Left ventricle myocardium superior (tissue), 1 donor: Measurements from ENCODE around the gene SYNE1. TPM values are rescaled to one million over a fixed set of nuclear protein-coding genes. Genes with fewer than 3 reads are reported as not detected.

ENCODE experiments used
- ATAC-seq: fragments of 200-7000 bp; cut with Tn5 transposase; one replicate; pipeline ENCODE4 v1.9.1; 2020; ENCODE audit warnings: mild to moderate bottlenecking, moderate library complexity
- DNase-seq: peaks from one replicate; pipeline ENCODE4 v3.0.0-alpha.2; 2020
- intact Hi-C: fragments of 100-400 bp; cut with micrococcal nuclease; formaldehyde crosslinking; loops from one replicate; pipeline ENCODE4 v1.11.0; 2022
- total RNA-seq: library from RNA; stranded (reverse); fragmentation: NEBNext Ultra II Directional; extraction: Animal tissue kit (Norgen Biotek cat#: 25700); gene quantifications from one replicate; pipeline ENCODE4 v1.2.1, GENCODE V29; 2021
- donor health status: DM: no; HTN: yes; CAD: no; lungs with severe emphysema.

The SYNE1 gene
- total RNA-seq, 1 donor from 2014 or later, result 80.8 TPM

DNA sequence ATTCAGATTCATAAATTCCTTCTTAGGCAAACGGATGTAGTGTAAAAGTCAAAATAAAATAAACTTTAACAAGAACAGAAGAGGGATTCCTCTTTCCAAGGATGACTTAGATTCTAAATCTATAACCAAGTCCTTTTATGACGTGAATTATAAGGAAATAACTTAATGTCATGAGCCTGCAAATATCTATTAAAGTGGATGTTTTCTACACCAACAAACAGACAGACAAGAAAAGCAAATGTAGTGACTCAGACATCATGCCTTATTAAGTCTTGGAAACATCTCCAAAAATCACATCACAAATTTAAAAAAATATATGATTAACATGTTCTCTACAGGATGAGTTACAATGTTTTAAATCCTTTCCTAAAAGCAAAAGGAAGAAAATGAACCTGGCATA is 432.6 kb downstream of the SYNE1 start:
- no peak for DNase-seq
- ATAC-seq, result no peak
- intact Hi-C loops, result loop anchor here (10.0 kb wide), 1 partner anchor 50 kb away; no protein-coding TSS in a partner anchor

DNA sequence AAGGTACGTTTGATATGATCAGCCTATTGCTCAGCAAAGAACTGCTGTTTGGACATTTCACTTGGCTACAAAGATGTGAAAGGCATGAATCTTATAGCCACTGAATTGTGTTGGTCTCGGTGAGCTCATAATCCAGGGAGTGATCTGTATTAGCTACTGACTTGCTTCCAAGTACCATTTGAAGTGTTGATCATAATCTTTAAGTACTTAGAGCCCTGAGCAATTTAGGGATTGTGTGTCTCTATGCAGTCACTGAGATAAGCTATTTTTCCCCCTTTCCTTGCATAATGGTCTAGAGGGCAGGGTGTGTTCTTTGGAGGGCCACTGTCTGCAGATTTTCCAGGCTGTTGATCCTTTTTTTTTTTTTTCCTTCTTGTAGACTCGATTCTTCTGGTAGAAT is 436.0 kb downstream of the SYNE1 start:
- no peak for ATAC-seq
- DNase-seq, result no peak
- intact Hi-C loops, result loop anchor here (10.0 kb wide), 1 partner anchor 46 kb away; no protein-coding TSS in a partner anchor

- no peak for ATAC-seq
- intact Hi-C loops, result no loop called here
- DNase-seq, result no peak
These were observed 441.3 kb downstream of the SYNE1 start for GRCh38 chr6:152195896-152196295.

GRCh38 chr6:152189736-152190135 is 447.4 kb downstream of the SYNE1 start:
- intact Hi-C loops, result no loop called here
- no peak for DNase-seq
- ATAC-seq, result no peak

- intact Hi-C loops, result no loop called here
- no peak for DNase-seq
- no peak for ATAC-seq
These were observed 449.2 kb downstream of the SYNE1 start for GRCh38 chr6:152188011-152188410.

DNA sequence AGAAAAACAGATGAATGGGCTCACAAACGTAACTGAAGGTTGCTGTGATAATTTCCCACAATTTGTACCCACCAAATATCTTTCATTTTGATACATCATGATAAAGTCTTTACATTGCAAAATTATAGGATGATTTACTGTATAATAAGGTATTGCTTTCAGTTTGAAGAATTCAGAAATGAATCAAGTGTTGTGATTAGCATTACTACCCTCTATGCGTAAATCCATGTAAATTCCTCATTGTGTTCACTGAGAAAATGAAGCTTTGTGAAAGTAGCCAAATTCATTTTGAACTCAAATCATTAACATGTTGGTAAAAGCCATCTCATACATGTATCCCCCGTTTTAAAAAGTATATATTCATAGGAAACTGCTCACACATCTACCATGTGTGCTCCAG is 450.3 kb downstream of the SYNE1 start:
- intact Hi-C loops, result no loop called here
- DNase-seq (no peak), ATAC-seq (no peak)

DNA sequence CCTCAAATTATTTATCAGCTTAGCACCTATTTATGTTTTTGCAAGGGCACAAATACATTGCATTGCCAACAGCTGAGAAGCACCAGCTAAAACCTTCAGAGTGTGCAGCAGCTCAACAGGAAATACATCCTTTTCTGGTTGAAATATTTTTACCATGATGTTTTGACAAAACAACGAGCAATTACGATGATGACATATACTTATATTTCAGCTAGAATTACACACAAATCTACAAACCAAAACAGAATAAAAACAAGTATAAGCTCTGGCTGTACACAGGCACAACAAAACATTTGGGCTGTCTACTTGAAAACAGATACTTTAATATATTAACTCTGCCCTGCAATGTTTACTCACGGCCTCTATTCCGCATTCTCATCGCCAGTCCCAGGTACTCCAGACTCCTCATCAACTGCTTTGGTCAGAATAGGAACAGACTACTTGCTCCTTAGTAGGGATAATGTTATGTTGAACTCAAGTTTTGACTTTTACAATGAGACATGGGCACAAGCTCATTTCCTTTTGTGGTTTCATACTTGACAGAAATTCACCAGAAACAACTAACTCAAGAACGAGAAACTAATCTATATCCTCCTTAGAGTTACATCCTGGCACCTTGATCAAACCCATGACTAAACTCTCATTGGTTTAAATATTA is 452.1 kb downstream of the SYNE1 start:
- ATAC-seq (no peak), DNase-seq (no peak)
- intact Hi-C loops, result no loop called here

- intact Hi-C loops, result no loop called here
These were observed 452.6 kb downstream of the SYNE1 start for GRCh38 chr6:152184573-152184916.

DNA sequence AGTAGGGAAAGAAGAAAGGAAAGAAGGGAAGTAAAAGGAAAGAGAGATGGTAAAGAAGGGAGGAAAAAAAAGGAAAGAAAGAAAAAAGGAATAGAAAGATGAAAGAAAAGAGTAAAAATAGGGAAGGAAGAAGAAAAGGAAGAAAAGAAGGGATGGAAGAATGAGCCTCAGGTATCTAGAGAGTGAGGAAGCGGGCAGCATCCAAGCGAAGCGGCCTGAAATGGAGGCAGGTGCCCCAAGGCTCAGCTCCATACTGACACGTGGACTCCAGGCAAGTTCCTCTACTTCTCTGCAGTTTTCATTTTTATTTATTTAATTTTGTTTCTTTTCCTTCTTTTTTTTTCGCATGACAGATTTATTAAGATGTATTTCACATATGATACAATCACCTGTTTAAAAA is 456.6 kb downstream of the SYNE1 start:
- DNase-seq, result no peak
- ATAC-seq, result no peak
- intact Hi-C loops, result no loop called here

More at GRCh38 chr6:152184573-152184916, 452.6 kb downstream of the SYNE1 start:
- ATAC-seq (no peak), DNase-seq (no peak)

DNA sequence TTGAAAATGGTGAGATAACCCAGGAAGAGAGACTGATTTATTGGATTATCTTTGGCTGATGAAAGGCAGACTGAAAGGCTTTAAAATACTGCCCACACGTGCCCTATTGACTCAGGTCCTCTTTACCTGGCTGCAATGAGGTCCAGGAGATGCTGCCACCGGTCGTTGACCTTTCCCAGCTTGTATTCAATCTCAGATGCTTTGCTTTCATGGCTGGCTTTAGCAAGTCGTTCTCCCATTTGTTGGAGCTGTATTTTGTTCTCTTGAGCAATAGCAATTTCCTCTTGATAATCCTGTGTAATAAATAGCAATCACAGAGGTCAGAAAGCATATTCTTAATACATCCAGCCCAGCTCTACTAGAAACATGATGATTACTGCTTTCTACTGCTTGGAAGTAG is 460.9 kb downstream of the SYNE1 start:
- intact Hi-C loops, result no loop called here
- no peak for ATAC-seq
- DNase-seq, result no peak

GRCh38 chr6:152173957-152174356 is 463.2 kb downstream of the SYNE1 start:
- intact Hi-C loops, result no loop called here
- ATAC-seq (no peak), DNase-seq (no peak)

DNA sequence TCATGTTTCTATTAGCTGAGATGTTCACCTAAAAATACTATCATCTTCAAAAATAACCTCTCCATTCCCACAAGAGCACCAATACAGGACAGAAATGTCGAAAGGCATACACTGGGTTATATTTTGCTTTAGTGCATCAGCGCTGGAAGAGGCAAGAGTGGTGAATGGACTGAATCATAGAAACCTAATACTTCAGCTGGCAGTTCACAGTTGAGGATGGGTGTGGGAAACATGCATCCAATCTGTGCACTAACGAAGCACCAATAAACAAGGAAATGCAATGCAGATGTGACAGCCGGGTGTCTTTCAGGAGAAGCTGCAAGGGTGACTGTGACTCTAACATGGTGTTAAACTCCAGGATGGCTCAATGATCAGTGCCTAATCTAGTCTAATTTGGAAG is 463.8 kb downstream of the SYNE1 start:
- DNase-seq (no peak), ATAC-seq (no peak)
- intact Hi-C loops, result no loop called here

- intact Hi-C loops, result no loop called here
- DNase-seq (no peak), ATAC-seq (no peak)
These were observed 466.2 kb downstream of the SYNE1 start for GRCh38 chr6:152170702-152171667.

GRCh38 chr6:152170313-152170701 is 466.9 kb downstream of the SYNE1 start:
- ATAC-seq (no peak), DNase-seq (no peak)
- intact Hi-C loops, result no loop called here

DNA sequence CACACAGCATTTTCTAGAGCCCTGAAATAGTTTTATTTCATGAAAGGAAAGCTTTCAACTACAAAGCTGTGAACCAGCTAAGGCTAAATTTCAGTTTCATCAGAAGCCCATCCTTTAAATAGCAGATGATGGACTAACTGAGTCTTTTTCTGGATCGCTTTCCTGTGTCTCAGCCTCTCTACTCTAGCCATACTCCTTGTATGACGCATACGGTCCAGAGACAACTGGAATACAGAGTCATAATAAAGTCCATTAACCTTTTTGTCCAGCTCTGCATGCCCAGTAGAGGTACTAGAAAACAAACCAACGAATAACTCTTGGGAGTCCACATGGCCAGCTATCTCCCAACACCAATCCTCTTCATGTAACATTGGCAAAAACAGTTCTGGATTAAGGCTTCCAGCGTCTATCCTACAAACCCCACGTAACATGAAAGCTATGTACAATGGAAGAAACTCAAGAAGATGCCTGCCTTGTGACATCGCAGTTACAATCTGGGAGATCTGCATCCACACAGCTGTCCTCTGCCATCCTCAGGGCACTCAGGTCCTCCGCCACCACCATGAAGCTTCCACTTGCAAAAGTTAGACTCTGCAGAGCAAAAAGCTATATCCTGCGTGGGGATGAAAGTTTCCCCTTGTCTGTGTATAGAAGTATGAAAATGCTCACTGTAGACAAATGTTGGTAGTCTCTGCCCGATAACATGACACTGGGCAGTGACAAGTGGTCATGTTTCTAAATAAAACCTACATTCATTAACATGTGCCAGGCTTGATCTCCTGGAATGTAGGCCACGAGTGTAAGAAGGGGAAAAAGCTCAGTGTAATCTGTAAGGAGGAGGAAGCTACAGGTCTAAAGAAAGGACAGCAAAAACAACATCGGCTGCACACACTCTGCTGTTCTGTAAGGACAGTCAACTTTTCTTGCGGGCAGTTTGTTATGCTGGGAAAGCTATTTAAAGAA is 469.2 kb downstream of the SYNE1 start:
- intact Hi-C loops, result no loop called here
- peak; percentile 82 for ATAC-seq
- DNase-seq, result no peak

- intact Hi-C loops, result no loop called here
- DNase-seq (no peak), ATAC-seq (peak; percentile 73)
These were observed 470.3 kb downstream of the SYNE1 start for GRCh38 chr6:152166897-152167296.

DNA sequence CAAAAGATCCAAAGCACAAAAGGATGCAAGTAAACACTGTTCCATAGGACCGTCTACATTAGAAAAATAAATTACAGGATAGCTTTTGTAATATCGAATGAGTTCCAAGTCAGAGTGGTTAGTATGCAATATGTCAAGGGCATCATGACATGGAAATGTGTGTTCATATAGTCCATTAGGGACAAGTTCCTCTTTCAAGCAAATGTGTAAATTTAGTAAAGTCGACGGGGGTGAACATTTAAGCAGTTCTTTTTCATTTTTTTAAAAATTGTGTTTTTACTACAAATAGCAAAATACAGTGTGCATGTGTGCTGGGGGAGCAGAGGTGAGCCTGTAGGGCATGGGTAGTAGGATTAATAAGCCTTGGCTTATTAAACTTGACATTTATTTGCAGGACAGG is 470.7 kb downstream of the SYNE1 start:
- intact Hi-C loops, result no loop called here
- DNase-seq (no peak), ATAC-seq (no peak)

GRCh38 chr6:152164957-152165356 is 472.2 kb downstream of the SYNE1 start:
- ATAC-seq, result no peak
- intact Hi-C loops, result no loop called here
- no peak for DNase-seq

DNA sequence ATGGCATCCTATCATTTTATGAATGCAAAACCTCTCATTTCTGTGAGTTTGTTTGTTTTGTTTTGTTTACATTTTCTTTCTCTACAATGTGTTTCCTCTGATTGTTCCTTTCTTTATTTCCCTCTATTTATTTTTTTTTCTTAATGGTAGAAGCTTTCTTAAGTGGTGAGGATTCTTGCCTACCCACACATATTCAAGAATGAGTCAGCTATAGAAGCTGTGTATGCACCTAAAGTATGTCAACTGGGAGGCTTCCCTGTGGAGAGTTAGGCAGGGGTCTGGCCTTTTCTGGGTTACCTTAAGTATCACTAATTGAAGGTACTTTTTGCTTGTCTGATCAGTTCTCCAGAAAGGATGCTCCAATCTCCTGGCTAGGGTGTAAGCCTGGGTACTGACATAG is 475.7 kb downstream of the SYNE1 start:
- no peak for ATAC-seq

GRCh38 chr6:152160346-152160745 is 476.8 kb downstream of the SYNE1 start:
- intact Hi-C loops, result no loop called here
- ATAC-seq (no peak), DNase-seq (no peak)

More for the DNA sequence above, 475.7 kb downstream of the SYNE1 start:
- intact Hi-C loops, result no loop called here
- no peak for DNase-seq
